Smooth muscle cell (in vitro differentiated cells): ENCODE data around the gene ANAPC10. TPM values are rescaled to one million over a fixed set of nuclear protein-coding genes. Genes with fewer than 3 reads are reported as not detected.

Source experiments
- DNase-seq: peaks from one replicate; lab custom pipeline; 2025; ENCODE audit not compliant: unreplicated experiment; lab: John Stamatoyannopoulos, UW
- H2AFZ ChIP-seq: fragments of 200-600 bp; sonication (generic); 2 replicates; pipeline ENCODE4 v1.6.0; 2016; ENCODE audit warnings: antibody characterized with exemption, low read depth, mild to moderate bottlenecking
- H3F3A ChIP-seq: fragments of 200-600 bp; sonication (generic); 2 replicates; pipeline ENCODE4 v1.6.0; 2017; ENCODE audit warnings: antibody characterized with exemption, low read depth
- H3K27ac ChIP-seq: fragments of 200-600 bp; sonication (generic); 2 replicates; pipeline ENCODE4 v1.5.1; 2016; ENCODE audit warnings: low read depth, mild to moderate bottlenecking
- H3K27me3 ChIP-seq: fragments of 200-600 bp; sonication (generic); 2 replicates; pipeline ENCODE4 v1.6.1; 2016; ENCODE audit warnings: low read depth, mild to moderate bottlenecking
- H3K36me3 ChIP-seq: fragments of 200-600 bp; sonication (generic); 2 replicates; pipeline ENCODE4 v1.5.1; 2016; ENCODE audit warnings: low read depth
- H3K4me1 ChIP-seq: fragments of 200-600 bp; sonication (generic); 2 replicates; pipeline ENCODE4 v1.5.1; 2016; ENCODE audit warnings: low read depth
- H3K4me2 ChIP-seq: fragments of 200-600 bp; sonication (generic); 2 replicates; pipeline ENCODE4 v1.6.0; 2016; ENCODE audit warnings: mild to moderate bottlenecking
- H3K4me3 ChIP-seq: fragments of 200-600 bp; sonication (generic); 2 replicates; pipeline ENCODE4 v1.5.1; 2016; ENCODE audit warnings: mild to moderate bottlenecking
- H3K79me2 ChIP-seq: fragments of 200-600 bp; sonication (generic); 2 replicates; pipeline ENCODE4 v1.6.0; 2016; ENCODE audit warnings: low read depth, mild to moderate bottlenecking
- H3K9ac ChIP-seq: fragments of 200-600 bp; sonication (generic); 2 replicates; pipeline ENCODE4 v1.6.0; 2016; ENCODE audit warnings: low read depth
- H3K9me3 ChIP-seq: fragments of 200-600 bp; sonication (generic); replicated peaks from 2 replicates; pipeline ENCODE4 v1.5.1; 2016; ENCODE audit warnings: low read depth
- H4K20me1 ChIP-seq: fragments of 200-600 bp; sonication (generic); 2 replicates; pipeline ENCODE4 v1.6.0; 2016; ENCODE audit warnings: low read depth
- WGBS: methylation state at CpG from one replicate; pipeline ENCODE4 v1.1.7; 2016; ENCODE audit warnings: low lambda C conversion rate; 5-methylcytosine and 5-hydroxymethylcytosine counted together
- polyA plus RNA-seq: library from polyadenylated mRNA; unstranded; fragments of >200 nt; fragmentation: Nextera tagmentation; extraction: Ambion mirVana; gene quantifications from 2 replicates; pipeline ENCODE4 v1.2.1, GENCODE V29; 2016
- total RNA-seq: library from RNA; depleted of rRNA; stranded (reverse); fragments of >200 nt; gene quantifications from 2 replicates; pipeline ENCODE4 v1.2.3, GENCODE V29; 2014
- TF ChIP-seq, protein P1 (sequence below): fragments of 200-600 bp; sonication (generic); IDR thresholded peaks from 2 replicates; pipeline ENCODE4 v1.5.1; 2017; ENCODE audit warnings: borderline replicate concordance, mild to moderate bottlenecking, antibody characterized with exemption; ENCODE audit not compliant: insufficient read depth, poor library complexity, severe bottlenecking

Gene ANAPC10
- total and polyA plus RNA-seq, 2 experiments from 2014 or later: 28.0 to 66.2 TPM

DNA sequence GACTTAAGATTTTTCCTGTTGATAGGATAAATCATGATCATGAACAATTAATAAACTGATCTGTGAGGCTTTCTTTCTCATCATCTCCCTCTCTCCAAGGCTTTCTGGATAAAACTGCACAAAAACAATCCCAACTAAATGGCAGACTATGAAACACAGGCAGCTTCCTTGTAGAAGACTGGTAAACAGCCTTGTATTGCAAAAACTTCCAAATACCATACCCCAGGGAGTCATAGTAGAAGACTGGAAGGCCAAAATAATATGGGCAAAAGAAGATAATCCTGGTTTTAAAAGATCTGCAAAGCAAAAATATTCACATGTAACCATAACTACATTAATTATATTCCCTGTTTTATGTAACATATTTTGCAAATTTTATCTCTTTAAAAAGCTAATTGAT, 113.0 kb downstream of the ANAPC10 start:
- Histone ChIP-seq H3K4me3 (no peak overlapping the region), H3K27ac (no peak overlapping the region), H3K27me3 (no peaks in the 10 kb centered on the region), H3K9ac (no peak overlapping the region), H4K20me1 (no peaks in the 10 kb centered on the region), H2AFZ (no peak overlapping the region), H3K9me3 (peaks cover 5% of the 10 kb centered on the region), H3K79me2 (no peaks in the 10 kb centered on the region), H3K4me2 (no peak overlapping the region), H3K4me1 (no peaks in the 10 kb centered on the region), H3F3A (no peaks in the 10 kb centered on the region), H3K36me3 (no peaks in the 10 kb centered on the region)
- TF ChIP-seq, protein P1, sequence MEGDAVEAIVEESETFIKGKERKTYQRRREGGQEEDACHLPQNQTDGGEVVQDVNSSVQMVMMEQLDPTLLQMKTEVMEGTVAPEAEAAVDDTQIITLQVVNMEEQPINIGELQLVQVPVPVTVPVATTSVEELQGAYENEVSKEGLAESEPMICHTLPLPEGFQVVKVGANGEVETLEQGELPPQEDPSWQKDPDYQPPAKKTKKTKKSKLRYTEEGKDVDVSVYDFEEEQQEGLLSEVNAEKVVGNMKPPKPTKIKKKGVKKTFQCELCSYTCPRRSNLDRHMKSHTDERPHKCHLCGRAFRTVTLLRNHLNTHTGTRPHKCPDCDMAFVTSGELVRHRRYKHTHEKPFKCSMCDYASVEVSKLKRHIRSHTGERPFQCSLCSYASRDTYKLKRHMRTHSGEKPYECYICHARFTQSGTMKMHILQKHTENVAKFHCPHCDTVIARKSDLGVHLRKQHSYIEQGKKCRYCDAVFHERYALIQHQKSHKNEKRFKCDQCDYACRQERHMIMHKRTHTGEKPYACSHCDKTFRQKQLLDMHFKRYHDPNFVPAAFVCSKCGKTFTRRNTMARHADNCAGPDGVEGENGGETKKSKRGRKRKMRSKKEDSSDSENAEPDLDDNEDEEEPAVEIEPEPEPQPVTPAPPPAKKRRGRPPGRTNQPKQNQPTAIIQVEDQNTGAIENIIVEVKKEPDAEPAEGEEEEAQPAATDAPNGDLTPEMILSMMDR: no peak
- no peak for DNase-seq

DNA sequence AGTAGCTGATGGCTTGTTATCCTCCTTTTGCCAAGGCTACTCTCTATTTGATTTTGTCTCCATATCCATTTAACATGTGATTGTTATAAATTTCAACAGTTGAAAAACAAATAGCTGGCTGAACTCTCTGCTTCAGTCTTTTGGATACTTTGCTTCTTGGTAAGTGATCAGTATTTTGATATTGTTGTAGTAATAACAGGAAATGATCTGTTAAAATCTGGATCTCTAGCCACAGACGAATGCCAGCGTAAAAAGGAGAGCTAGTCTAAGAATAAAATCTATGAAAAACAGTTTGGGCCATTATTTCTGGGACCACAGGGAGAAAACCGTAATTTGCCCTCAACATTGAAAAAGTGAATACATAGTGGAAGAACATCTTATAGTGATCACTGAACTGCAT, 113.8 kb downstream of the ANAPC10 start:
- Histone ChIP-seq H3K4me1 (no peaks in the 10 kb centered on the region), H3K9ac (no peak overlapping the region), H4K20me1 (no peaks in the 10 kb centered on the region), H3K36me3 (no peaks in the 10 kb centered on the region), H3F3A (no peaks in the 10 kb centered on the region), H3K27ac (no peak overlapping the region), H3K9me3 (peaks cover 5% of the 10 kb centered on the region), H3K27me3 (no peaks in the 10 kb centered on the region), H3K4me2 (no peak overlapping the region), H2AFZ (no peak overlapping the region), H3K4me3 (no peak overlapping the region), H3K79me2 (no peaks in the 10 kb centered on the region)
- WGBS: 96% methylated on average over 3 of the region's 3 CpGs
- TF ChIP-seq, protein P1: no peak
- no peak for DNase-seq

GRCh38 chr4:144975718-144976117, 122.3 kb downstream of the ANAPC10 start:
- H2AFZ ChIP-seq: no peak overlapping the region
- no peaks in the 10 kb centered on the region for H3K27me3 ChIP-seq
- H3K79me2 ChIP-seq: no peaks in the 10 kb centered on the region
- H3K4me3 ChIP-seq: no peak overlapping the region
- no peaks in the 10 kb centered on the region for H3F3A ChIP-seq
- H3K4me2 ChIP-seq: no peak overlapping the region
- WGBS: 92% methylated on average over 2 of the region's 2 CpGs
- no peak overlapping the region for H3K27ac ChIP-seq
- no peaks in the 10 kb centered on the region for H4K20me1 ChIP-seq
- no peak overlapping the region for H3K9ac ChIP-seq
- TF ChIP-seq, protein P1: no peak
- H3K9me3 ChIP-seq: peaks cover 1% of the 10 kb centered on the region
- H3K4me1 ChIP-seq: peaks cover under 1% of the 10 kb centered on the region
- H3K36me3 ChIP-seq: no peaks in the 10 kb centered on the region
- no peak for DNase-seq

- no peak for DNase-seq
- no peaks in the 10 kb centered on the region for H3K27me3 ChIP-seq
- H3K9ac ChIP-seq: no peak overlapping the region
- no peaks in the 10 kb centered on the region for H3K9me3 ChIP-seq
- no peak overlapping the region for H3K4me2 ChIP-seq
- no peaks in the 10 kb centered on the region for H3K79me2 ChIP-seq
- no peak overlapping the region for H3K27ac ChIP-seq
- WGBS: 88% methylated on average over 1 of the region's 1 CpG
- no peaks in the 10 kb centered on the region for H4K20me1 ChIP-seq
- TF ChIP-seq, protein P1: no peak
- H3K4me1 ChIP-seq: peaks cover 4% of the 10 kb centered on the region
- no peak overlapping the region for H3K4me3 ChIP-seq
- H2AFZ ChIP-seq: no peak overlapping the region
- no peaks in the 10 kb centered on the region for H3F3A ChIP-seq
- no peaks in the 10 kb centered on the region for H3K36me3 ChIP-seq
Observed at GRCh38 chr4:144970597-144970996, 127.4 kb downstream of the ANAPC10 start.
